Measurements from ENCODE around the gene VPS13A.
"Not testable (repeated sequence)": the region's sequence is repeated elsewhere in the genome, so short reads cannot be mapped to it uniquely, and the experiment has no call there.

VPS13A gene

GRCh38 chr9:77183581-77183980, 6.2 kb downstream of the VPS13A start:
- no peak for DNase-seq (ENCODE audit: low read depth)

GRCh38 chr9:77188242-77188641, 10.9 kb downstream of the VPS13A start:
- DNase-seq (ENCODE audit: low read depth) = no peak

GRCh38 chr9:77194423-77194822, 17.1 kb downstream of the VPS13A start:
- no peak for DNase-seq (ENCODE audit: low read depth)

GRCh38 chr9:77210116-77210515, 32.8 kb downstream of the VPS13A start:
- DNase-seq (ENCODE audit: low read depth) = no peak

- DNase-seq (ENCODE audit: low read depth) = no peak
Observed at GRCh38 chr9:77211561-77211960, 34.2 kb downstream of the VPS13A start.

GRCh38 chr9:77212801-77213200, 35.5 kb downstream of the VPS13A start:
- DNase-seq (ENCODE audit: low read depth) = no peak

GRCh38 chr9:77215874-77216273, 38.5 kb downstream of the VPS13A start:
- no peak for DNase-seq (ENCODE audit: low read depth)

- no peak for DNase-seq (ENCODE audit: low read depth)
Observed at GRCh38 chr9:77218612-77219011, 41.3 kb downstream of the VPS13A start.

- DNase-seq (ENCODE audit: low read depth) = no peak
Observed at GRCh38 chr9:77221431-77221830, 44.1 kb downstream of the VPS13A start.

GRCh38 chr9:77224746-77225312, 47.5 kb downstream of the VPS13A start:
- DNase-seq (ENCODE audit: low read depth) = no peak

- no peak for DNase-seq (ENCODE audit: low read depth)
Observed at GRCh38 chr9:77236693-77237092, 59.4 kb downstream of the VPS13A start.

- DNase-seq (ENCODE audit: low read depth) = no peak
Observed at GRCh38 chr9:77237896-77238295, 60.6 kb downstream of the VPS13A start.

- DNase-seq (ENCODE audit: low read depth) = no peak
Observed at GRCh38 chr9:77251050-77251449, 73.7 kb downstream of the VPS13A start.

- no peak for DNase-seq (ENCODE audit: low read depth)
Observed at GRCh38 chr9:77257275-77257674, 79.9 kb downstream of the VPS13A start.

GRCh38 chr9:77261605-77262004, 84.3 kb downstream of the VPS13A start:
- no peak for DNase-seq (ENCODE audit: low read depth)

GRCh38 chr9:77267762-77268161, 90.4 kb downstream of the VPS13A start:
- not testable (repeated sequence) for DNase-seq (ENCODE audit: low read depth)

- DNase-seq (ENCODE audit: low read depth) = no peak
Observed at GRCh38 chr9:77271023-77271690, 93.8 kb downstream of the VPS13A start.

GRCh38 chr9:77276799-77277198, 99.5 kb downstream of the VPS13A start:
- DNase-seq (ENCODE audit: low read depth) = no peak

- no peak for DNase-seq (ENCODE audit: low read depth)
Observed at GRCh38 chr9:77277719-77278118, 100.4 kb downstream of the VPS13A start.

- DNase-seq (ENCODE audit: low read depth) = no peak
Observed at GRCh38 chr9:77283991-77284390, 106.7 kb downstream of the VPS13A start.

GRCh38 chr9:77284616-77285015, 107.3 kb downstream of the VPS13A start:
- DNase-seq (ENCODE audit: low read depth) = no peak

- no peak for DNase-seq (ENCODE audit: low read depth)
Observed at GRCh38 chr9:77290373-77290772, 113.0 kb downstream of the VPS13A start.

GRCh38 chr9:77291714-77292113, 114.4 kb downstream of the VPS13A start:
- no peak for DNase-seq (ENCODE audit: low read depth)

- DNase-seq (ENCODE audit: low read depth) = no peak
Observed at GRCh38 chr9:77293949-77294348, 116.6 kb downstream of the VPS13A start.

Measured in stimulated activated CD8-positive, alpha-beta memory T cell treated with anti-CD3 and anti-CD28 coated beads, Interleukin-12 subunit alpha, Interleukin-12 subunit beta, amount 100 ng/mL, for 1 hour (primary cell).